GM10248 (cell line): Measurements from ENCODE around the gene DNAI7.

ENCODE experiments used
- CTCF ChIA-PET: fragments of 300-600 bp; sonication (Branson Sonifier 250); formaldehyde crosslinking; extraction: SDS; loops from one replicate; lab custom pipeline; 2021; ENCODE audit warnings: antibody characterized with exemption; lab: Yijun Ruan, JAX
- POLR2A ChIA-PET: fragments of 350-650 bp; sonication (Branson Sonifier 250); formaldehyde crosslinking; extraction: SDS; loops from one replicate; lab custom pipeline; 2020; ENCODE audit warnings: antibody characterized with exemption; lab: Yijun Ruan, JAX
- DNase-seq: peaks from one replicate; pipeline ENCODE4 v3.0.0; 2012; ENCODE audit errors: extremely low spot score
- CTCF ChIP-seq: IDR thresholded peaks from 2 replicates; pipeline ENCODE4 v1.5.1; 2012; ENCODE audit warnings: mild to moderate bottlenecking, low read depth; ENCODE audit errors: extremely low read depth, missing control alignments, control extremely low read depth

DNAI7 gene

GRCh38 chr12:25102402-25102801, 92.6 kb downstream of the DNAI7 start:
- DNase-seq: no peak
- ChIA-PET POLR2A (no interaction called here), CTCF (interaction anchor here (1.1 kb wide), 1 partner anchor 285 kb away, joined by 3 read pairs; no protein-coding TSS in a partner anchor)
- no peak for TF ChIP-seq CTCF

- DNase-seq: peak; percentile 29
- ChIA-PET CTCF (interaction anchor here (0.7 kb wide), 1 partner anchor 29 kb away, joined by 3 read pairs; no protein-coding TSS in a partner anchor), POLR2A (no interaction called here)
- no peak for TF ChIP-seq CTCF
Measured at GRCh38 chr12:25101092-25101445, 93.9 kb downstream of the DNAI7 start.

- TF ChIP-seq CTCF: no peak
- ChIA-PET POLR2A (no interaction called here), CTCF (no interaction called here)
- DNase-seq: no peak
Measured at GRCh38 chr12:25100194-25101091, 94.5 kb downstream of the DNAI7 start.

- CTCF ChIA-PET: interaction anchor here (1.0 to 1.8 kb wide), 5 partner anchors 9 to 74 kb away, joined by 3 to 7 read pairs (median 3); no protein-coding TSS in a partner anchor
- no peak for TF ChIP-seq CTCF
- POLR2A ChIA-PET: interaction anchor here (0.5 to 0.8 kb wide), 2 partner anchors 12 to 38 kb away, joined by 3 to 11 read pairs; no protein-coding TSS in a partner anchor
- no peak for DNase-seq
Measured at GRCh38 chr12:25099010-25099409, 96.0 kb downstream of the DNAI7 start.

GRCh38 chr12:25089738-25090137, 105.2 kb downstream of the DNAI7 start:
- POLR2A ChIA-PET: no interaction called here
- DNase-seq: no peak
- CTCF ChIA-PET: interaction anchor here (1.3 to 2.0 kb wide), 2 partner anchors 9 to 97 kb away, joined by 3 to 7 read pairs; no protein-coding TSS in a partner anchor
- TF ChIP-seq CTCF: no peak

- no peak for DNase-seq
- POLR2A ChIA-PET: no interaction called here
- CTCF ChIA-PET: no interaction called here
- TF ChIP-seq CTCF: no peak
Measured at GRCh38 chr12:25087596-25087995, 107.4 kb downstream of the DNAI7 start.
